ENCODE results near the gene CIB4.
A peak's percentile ranks its signal among the peaks of the same experiment; 100 is the strongest.

The CIB4 gene

DNA sequence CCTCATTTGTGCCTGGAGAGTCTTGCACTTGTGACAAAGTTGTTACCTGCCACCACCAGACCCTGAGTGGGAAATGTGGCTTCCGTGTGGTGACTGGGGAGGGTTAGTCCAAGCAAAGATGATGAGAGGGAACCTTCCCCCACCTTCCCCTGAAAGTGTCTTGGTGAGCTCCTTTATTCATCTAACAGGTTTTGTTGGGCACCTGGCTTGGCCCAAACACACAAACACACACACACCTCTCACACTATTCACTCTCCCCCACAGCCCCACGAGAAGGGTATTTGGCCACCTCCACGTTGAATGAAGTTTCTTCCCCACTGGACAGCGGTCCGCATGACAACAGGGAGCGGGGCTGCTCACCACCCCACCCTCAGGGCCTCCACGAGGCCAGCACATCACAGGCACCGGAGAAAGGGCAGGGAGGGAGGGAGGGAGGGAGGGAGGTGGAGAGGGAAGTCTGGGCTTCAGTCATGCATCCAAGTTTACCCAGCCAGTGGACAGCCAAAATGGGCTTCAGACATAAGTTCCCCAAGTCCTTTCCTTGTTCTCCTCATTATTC lies 1.4 kb downstream of the CIB4 start:
- DNase-seq: no peak

DNA sequence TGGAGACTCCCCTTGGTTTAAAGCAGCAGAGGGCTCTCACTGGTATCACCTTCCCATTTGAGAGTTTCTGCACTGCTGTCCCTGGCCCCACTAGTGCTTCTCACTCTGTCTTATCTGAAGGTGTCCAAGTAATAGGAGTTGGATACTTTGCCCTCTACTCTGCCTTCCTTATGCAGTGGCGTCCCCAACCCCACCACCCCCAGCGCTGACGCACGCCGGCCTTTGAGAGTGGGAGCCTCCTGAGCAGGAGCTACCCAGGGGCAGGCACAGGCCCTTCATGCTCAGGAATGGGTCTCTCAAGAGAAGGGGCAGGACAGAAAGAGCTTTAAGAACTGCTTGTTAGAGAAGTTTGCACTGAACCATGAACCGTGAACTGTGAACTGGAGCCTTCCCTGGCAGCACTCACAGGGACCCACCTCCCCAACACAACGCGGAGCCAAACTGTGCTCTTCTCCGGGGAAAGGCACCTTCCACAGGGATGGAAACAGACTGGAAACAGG lies 3.3 kb downstream of the CIB4 start:
- no peak for DNase-seq

DNA sequence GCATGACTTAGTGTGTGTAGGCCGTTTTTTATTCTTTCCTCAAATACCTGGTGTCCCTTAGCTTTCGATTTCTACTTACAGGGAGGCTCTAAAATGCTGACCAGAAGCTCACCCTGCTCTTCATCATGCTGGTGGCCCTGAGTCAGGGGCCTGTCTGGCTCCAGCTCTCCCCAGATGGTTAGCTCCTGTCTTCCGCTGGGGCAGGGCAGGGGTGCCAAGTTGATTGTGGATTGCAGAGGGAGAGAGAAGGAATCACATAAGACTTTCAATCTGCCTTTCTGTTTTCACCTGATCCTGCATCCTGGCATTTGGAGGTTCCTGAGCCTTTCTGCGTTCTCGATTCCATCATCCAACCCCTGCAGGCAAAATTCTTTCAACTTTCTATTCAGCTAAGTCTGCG lies 4.2 kb downstream of the CIB4 start:
- no peak for DNase-seq

DNA sequence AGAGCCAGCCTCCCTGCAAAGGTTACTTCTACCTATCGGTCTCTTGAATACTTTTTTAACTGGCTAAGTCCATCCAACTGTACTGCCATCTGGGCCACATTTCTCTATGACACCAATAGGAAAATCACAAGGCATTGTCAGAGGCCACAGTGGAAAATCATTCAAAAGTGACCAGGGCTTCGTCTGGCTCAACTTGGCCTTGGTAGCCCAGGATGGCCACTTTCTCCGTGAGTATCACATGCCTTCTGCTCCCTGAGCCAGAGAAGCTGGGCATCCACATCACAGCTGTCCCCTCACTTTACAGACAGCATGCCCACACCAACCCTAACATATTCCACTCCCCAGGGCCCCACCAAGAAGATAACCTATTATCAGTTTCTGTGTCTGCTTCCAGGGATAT lies 5.8 kb downstream of the CIB4 start:
- DNase-seq: no peak

DNA sequence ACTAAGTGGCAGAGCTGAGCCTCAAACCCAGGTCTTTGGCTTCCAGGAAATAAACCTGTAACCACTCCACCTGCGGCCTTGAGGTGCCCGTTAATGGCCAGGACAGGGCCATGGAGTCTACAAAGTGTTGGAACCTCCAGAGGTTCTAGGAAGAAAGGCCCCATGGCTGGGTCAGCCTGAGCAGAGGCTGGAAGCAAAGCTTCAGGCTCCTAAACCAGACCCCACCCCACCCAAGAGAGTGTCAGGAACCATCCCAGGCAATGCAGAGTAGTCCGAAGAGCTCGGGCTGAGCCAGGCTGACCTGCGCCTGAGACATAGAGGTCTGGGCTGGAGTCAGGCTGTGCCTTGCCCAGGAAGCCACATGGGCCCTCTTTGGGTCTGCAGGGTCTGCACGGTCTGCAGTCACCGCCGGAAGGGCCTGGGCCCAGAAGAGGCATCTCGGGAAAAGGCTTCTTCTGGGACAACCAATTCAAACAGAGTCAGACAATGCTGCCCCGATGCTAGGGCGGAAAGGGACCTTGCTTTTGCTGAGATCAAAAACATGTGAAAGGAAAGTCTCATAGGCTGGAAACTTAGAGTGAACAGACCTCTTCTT lies 6.4 kb downstream of the CIB4 start:
- DNase-seq: no peak

DNA sequence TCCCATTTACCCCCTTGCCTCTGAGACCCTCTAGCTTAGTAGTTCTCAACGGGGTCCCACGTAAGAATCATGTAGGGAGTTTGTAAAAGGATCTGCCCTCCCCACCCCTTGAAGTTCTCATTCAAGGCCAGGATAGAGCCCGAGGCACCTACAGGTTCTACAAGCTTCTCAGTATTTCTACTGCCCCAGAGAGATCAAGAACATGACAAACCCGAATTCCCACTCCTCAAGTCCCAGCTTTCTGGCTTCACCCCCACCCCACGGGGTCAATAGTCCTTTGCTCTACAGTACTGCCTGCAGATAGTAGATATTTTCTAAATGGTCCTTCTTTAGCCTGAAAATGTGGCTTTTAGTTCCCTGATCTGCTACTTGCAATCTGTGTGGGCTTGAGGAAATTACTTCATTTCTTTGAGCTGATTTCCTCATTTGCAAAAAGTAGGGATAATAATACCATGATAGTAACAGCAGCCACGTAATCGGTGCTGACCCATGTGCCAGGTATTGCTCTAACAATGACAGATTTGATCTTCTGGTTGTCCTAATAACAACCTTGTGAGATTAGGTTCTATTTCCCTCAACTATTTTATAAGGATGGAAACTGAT lies 7.1 kb downstream of the CIB4 start:
- no peak for DNase-seq

DNA sequence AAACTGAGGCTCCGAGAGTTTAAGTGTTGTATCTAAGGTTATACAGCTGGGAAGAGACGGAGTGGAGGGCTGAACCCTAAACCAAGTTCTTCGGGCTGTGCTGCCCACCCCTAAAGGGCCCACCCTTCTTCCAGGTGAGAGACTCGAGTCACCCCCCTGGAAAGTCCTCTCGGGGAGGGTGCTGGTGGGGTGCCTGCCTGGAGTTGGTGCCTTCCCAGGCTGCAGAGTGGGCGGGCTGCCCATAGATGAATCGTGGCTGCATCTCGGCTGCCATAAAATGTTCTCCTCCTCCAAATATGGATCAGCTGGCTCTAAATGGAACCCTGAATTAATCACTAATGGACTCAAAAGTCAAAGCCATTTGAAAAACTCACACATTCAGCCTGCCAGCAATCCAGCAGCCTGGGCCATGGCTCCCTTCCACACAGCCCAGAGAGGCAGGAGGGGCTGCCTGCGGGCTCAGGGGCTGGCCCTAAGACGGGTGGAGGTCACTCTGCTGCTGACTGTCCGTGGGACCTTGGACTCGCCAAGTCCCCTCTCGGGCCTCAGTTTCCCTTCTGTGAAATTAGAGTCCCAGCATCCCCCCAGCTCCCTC lies 7.7 kb downstream of the CIB4 start:
- no peak for DNase-seq

DNA sequence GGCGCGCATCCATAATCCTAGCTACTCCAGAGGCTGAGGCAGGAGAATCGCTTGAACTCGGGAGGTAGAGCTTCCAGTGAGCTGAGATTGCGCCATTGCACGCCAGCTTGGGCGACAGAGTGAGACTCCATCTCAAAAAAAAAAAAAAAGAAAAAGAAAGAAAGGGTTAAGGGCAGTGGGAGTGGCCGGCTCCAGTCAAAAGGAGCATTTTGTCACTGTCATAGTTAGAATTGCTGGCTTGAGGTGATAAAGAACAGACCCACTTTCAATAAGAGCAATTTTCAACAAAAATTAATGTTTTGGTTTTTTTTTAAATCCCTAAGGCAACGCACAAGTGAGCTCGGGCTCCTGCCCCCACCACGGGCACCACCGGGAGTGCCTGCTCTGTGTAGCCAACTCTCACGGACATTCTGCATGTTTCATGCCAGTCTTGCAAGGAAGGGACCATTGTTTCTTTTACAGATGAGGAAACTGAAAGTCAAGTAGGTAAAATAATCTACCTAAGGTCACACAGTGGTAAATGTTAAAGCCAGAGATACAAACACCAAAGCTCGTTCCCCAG lies 8.5 kb downstream of the CIB4 start:
- DNase-seq: no peak

DNA sequence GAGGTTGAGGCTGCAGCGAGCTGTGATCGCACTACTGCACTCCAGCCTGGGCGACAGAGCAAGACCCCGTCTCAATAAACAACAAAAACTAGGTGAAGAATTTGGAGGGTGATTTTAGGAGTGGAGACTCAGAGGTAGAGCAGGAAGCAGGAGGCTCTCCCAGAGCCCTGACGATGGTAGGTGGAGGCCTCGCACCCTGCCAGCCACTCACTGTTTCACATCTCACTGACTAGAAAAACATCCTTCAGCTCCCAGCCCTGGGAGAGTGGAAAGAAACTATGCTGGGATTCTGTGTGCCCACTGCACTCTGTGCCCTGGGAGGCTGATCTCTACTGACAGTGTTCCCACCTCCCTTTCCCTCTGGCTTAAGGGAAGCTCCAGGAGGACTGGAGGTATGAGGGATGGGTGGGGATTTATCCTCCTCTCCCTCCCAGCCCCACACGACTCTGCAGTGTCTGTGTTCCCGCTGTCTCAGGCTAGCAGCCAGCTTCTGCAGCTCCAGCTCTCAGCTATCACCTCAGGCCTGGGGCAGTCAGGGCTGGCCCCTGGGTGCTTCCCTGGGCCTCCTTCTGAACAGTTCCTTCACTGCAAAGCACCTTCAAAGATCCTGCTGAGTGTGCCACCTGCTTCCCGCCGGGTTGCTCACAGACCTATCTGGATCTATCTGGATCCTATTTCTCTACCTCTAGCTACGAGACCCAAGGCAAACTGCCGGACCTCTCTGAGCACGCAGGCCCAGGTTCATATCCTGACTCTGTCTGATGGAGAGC lies 9.6 kb downstream of the CIB4 start:
- no peak for DNase-seq

DNA sequence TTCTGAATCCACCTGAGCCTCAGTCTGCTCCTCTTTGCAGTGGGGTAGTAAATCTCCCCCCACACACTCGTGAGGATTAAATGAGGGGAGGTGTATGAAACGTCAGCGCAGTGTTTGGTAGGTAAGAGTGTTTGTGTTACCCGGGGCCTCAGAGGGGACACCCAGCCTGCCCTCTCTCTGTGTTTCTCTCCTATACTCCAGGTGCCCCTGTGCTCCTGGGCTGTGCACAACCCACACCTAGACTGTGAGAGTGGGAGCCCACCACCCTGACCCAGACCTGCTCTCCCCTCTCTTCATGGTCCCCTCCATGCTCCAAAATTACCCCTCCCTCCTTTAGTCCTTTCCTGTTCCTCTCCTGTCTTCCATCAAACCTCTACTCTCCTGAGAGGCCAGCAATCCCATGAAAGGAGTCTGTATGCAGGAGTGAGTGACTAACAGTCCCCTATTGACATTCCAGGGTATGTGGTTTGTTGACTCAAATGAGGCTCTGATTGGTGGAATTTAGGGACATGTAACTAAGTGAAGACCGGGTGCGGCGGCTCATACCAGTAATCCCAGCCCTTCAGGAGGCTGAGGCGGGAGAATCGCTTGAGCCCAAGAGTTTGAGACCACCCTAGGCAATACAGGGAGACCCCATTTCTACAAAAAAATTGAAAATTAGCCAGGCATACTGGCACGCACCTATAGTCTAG lies 10.4 kb downstream of the CIB4 start:
- no peak for DNase-seq

DNA sequence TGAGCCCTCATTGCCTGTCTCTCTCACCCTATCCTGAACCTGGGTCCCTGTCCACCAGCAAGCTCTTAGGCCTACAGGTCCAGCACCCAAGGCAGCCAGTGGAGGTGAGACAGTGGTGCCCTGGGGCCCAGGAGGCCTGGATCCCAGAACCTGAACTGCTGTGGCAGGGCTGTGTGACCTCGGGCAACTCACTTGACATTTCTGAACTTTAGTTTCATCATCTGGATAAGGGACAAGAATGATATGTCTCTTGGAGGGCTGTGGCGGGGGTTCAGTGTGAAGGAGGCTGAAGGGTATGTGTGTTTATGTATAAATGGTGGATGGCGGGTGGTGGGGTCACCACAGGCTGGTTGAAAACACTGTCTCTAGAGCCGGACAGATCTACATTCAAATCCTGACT lies 10.9 kb downstream of the CIB4 start:
- no peak for DNase-seq

DNA sequence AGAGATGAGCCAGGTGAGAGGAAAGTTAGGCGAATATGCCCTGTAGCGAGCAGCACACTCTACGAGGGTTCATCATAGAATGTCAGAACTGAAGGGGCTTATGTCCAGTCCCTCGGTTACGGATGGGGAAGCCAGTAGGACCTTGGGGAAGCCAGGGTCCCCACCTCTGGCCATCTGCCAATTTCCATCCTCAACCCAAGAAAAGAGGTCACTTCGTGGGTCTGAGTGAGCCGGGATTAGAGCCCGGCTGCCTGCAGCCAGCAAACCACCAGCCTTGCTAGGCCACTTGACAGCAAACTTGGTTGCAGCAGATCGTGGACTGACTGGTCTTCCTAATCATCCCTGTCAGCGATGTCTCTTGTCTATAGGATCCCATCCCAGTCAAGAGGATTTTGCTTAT lies 11.4 kb downstream of the CIB4 start:
- no peak for DNase-seq

DNA sequence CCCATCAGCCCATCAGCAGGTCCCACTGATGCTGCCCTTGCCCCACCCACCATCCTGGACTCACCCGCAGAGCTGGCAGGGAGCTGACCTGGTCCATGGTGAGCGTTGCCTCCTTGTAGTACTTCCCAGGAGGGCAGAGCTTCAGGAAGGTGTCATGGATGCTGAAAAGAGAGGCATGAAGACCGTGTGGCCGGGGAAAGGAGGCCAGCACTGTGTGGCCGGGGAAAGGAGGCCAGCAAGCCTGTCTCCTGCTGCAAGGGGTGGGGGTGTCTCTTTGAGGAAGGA lies 11.9 kb downstream of the CIB4 start:
- DNase-seq: no peak

DNA sequence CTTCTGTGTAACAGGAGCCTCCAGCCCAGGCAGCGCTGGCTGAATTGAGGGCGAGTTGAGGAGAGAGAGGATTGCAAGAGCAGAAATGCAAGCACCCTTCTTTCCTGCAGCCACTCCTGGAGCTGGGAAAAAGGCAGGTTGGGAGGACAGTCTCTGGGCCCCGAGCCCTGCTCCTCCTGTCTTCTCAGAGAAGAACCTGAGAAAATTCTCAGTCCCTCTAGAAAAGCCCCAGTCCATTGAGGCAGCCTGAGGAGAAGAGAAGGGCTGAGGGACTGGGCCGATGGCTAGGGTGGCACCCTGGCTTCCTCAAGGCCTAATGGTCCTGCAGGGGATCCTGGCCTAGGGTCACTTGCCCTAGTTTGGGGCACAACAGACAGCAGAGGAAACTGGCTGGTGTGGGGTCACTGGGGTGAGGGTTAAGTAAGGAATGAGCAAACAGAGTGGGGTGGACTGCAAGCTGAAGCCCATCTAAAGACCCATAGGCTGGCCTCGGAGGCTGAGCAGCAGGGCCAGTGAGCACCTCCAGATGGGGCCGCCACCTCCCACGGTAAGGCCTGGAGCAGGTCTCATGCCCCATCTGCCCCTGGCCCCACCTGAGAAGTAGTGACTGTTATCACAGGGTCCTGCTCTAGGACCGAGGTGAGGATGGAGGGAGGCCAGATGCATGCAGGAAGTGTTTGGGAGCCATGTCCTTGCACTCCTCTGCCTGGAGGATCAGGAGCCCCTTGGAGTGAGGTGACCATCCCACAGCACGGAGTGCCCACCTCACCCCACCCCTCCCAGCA lies 12.4 kb downstream of the CIB4 start:
- DNase-seq: no peak

DNA sequence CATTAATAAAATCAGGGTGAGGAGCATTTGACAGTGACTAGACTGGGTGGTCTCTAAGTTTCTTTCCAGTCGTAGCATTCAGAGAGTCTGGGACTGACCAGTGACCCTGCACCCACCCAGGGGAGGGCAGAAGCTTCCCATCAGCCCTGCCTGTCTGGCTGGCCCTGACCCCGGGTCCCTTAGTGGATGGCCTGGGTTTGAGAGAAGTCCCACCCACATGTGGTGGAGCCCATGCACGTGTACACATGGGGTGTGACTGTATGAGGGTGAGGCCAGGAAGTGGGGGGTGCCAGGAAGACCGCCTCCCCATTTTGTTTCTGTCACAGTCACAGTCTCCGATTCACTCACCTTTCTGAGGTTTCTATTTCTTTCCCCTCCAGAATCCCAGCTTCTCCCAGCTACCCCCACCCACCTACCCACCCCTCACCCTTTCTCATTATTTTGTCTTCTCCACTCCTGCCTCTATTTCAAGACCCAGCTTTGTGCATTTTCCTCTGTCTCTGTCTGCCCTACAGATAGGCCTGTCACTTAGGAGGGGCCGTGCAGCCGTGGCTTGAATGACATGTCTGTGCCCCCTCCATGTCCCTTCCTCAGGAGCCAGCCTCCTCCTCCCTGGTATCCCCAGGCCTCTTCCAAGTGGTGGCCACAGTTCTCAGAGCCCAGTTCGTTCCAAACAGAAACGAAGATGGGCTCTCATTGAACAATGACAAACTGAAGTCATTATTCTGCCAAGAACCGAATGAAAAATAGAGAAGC lies 13.6 kb downstream of the CIB4 start:
- DNase-seq: no peak

DNA sequence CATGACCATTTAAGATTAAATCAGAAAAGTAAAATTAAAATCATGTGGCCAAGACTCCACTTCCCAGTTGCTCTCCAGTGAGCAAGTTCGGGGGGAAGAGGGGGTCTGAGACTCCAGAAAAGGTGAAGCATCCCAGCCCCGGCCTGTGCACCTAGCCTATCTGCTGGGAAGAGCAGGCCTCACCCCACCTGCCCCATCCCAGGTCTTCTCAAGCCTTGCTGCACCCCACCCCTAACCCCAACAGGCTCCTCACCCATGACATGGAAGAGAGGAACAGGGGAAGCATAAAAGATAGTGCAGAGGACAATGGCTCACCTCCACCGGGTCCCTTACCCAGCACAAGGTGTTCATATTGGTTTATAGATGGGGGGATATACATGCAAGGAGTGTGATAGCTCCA lies 14.6 kb downstream of the CIB4 start:
- no peak for DNase-seq

DNA sequence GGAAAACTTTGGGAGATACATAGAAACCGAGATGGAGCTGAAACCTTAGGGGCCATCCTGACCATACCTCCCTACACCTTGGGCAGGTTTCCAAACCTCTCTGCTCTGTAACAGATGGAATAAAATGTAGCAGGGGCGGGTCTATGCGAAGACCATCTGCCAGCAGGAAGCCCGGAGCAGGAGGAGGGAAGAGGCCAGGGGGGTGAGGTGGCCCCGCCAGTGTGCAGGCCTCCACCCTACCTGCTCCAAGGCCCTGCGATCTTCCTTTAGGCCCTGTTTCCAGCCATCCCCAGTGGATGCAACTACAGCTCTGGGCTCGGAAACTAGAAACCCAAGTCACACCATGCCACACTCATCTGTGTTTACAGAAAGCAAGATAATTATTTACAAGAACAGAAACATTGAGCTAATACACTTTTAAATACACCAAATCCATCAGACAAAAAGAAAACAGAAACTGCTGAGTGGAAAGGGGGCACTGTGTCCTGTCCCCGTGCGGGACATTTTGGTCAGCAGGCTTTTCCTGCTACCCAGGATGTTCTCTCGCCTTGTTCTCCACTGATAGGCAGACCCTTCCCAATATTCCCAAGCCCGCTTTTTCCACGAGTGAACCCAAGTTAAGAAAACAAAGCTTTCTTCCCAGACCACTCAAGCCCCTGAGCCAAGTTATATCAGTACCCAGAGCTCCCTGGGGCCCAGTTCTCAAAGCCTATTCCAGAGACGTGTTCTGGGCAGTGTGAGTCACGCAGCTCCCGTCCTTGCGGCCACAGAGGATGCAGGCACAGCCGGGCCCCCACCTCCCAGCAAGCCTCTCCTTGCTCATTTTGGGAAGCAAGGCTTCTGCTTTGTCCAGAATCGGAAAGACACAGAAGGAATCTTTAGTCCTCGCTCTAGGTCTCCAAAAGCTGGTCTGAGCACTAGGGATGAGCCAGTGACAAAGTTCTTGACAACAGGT lies 17.3 kb downstream of the CIB4 start:
- peak; percentile 98 for DNase-seq

DNA sequence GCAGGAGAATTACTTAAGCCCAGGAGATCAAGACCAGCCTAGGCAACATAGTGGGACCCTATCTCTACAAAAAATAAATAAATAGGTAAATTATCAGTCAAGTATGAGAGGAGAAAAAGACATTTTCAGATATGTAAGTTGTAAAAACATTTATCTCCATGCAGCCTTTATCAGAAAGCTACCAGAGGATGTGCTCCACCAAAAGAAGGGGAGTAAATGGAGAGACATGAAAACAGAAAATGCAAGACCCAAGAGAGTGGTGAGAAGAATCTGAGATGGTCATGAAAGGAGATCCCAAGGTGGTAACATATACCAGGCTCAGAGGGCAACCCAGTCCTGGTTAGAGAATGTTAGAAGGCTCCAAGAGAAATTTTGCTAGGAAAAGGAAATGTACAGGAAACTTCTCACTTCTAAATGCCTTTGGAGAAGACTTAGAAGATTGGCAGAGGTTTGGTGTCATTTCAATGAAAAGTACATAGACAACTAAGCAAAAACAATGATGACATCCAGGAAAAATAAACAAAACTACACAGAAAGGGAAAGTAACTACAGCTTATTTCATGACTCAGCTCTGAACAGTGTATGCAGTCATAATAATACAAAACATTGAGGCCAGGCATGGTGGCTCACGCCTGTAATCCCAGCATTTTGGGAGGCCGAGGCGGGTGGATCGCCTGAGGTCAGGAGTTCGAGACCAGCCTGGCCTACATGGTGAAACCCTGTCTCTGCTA lies 19.5 kb downstream of the CIB4 start:
- DNase-seq: no peak

DNA sequence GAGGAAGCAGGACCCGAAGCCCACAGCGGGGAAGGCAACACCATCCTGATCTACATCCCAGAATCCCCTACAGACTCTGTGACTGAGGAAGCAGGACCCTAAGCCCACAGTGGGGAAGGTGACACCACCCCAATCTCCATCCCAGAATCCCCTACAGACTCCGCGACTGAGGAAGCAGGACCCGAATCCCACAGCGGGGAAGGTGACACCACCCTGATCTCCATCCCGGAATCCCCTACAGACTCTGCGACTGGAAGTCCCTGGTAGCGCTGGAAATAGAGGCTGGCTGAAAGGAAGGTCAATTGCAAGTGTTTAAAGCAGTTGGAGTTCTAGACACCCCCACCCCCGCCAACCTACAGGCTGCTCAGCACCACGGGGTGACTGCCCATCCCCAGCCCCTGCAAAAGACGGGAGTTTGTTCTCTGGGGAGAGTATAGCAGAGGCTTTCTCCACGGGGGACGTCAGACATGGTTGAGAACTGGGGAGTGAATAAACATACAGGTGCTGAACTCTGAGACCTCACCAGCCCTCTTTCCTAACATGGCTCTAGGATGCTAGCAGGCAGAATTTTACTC lies 21.0 kb downstream of the CIB4 start:
- DNase-seq: no peak

All from NCI-H2171 (cell line).